ENCODE results near the gene CDKAL1.

Gene CDKAL1

GRCh38 chr6:20574355-20574754, 40.1 kb downstream of the CDKAL1 start:
- TF ChIP-seq CTCF (IDR thresholded peaks at IDR 0.05; ENCODE audit: borderline replicate concordance, extremely low read depth, low read length, poor library complexity, severe bottlenecking) (no peak), EZH2 (IDR thresholded peaks at IDR 0.05; ENCODE audit: borderline replicate concordance, low read depth, low read length, severe bottlenecking) (no peak)
- no peak overlapping the region for H2AFZ ChIP-seq (ENCODE audit: low read depth, low read length)
- no peak for ATAC-seq (ENCODE audit: insufficient read depth, low read depth)
- no peak overlapping the region for H3K4me2 ChIP-seq (ENCODE audit: insufficient read depth, low read length)
- no peaks in the 10 kb centered on the region for H4K20me1 ChIP-seq (ENCODE audit: insufficient read depth, low read length)
- H3K79me2 ChIP-seq (ENCODE audit: insufficient read depth, low read length) = peaks cover 20% of the 10 kb centered on the region
- H3K9ac ChIP-seq (ENCODE audit: low read depth, low read length) = no peak overlapping the region
- H3K9me3 ChIP-seq (ENCODE audit: insufficient read depth, low read length, severe bottlenecking) = no peaks in the 10 kb centered on the region
- H3K27ac ChIP-seq (ENCODE audit: low read length) = 0 out of 2 replicates have a peak overlapping the region, but pooled peaks have one; percentile 8
- peaks cover 25% of the 10 kb centered on the region; the same call in 1 of the 2 replicates for H3K36me3 ChIP-seq (ENCODE audit: insufficient read depth, low read length)
- H3K27me3 ChIP-seq (ENCODE audit: insufficient read depth, low read length, poor library complexity) = no peaks in the 10 kb centered on the region
- peaks cover 35% of the 10 kb centered on the region for H3K4me1 ChIP-seq (ENCODE audit: insufficient read depth, low read length)
- H3K4me3 ChIP-seq (ENCODE audit: low read depth in 1 of 2, low read length in 2 of 2) = no peak overlapping the region
- no peak for DNase-seq

DNA sequence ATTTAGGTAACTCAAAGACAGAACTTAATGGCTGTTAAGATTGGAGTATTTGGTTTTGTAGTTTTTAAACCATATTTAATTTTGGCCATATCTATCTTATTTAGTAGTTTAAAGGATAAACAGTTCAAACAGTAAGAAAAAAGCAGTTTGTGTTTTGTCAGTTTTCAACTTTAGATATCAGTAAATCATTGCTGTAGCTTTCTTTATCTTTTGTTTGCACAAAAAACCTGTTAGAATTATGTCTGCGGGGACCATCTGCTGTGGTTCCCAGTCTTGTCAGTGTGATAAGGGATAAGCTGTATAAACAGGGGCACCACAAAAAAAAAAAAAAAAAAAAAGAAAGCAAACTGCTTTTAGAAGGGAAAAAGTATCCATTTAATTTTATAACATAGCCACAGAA, 40.9 kb downstream of the CDKAL1 start:
- no peaks in the 10 kb centered on the region for H3K27me3 ChIP-seq (ENCODE audit: insufficient read depth, low read length, poor library complexity)
- H3K9me3 ChIP-seq (ENCODE audit: insufficient read depth, low read length, severe bottlenecking) = no peaks in the 10 kb centered on the region
- H3K79me2 ChIP-seq (ENCODE audit: insufficient read depth, low read length) = peaks cover 15% of the 10 kb centered on the region
- DNase-seq (no peak), ATAC-seq (ENCODE audit: insufficient read depth, low read depth) (0 out of 3 replicates have a peak, but pooled peaks have one; percentile 47)
- H2AFZ ChIP-seq (ENCODE audit: low read depth, low read length) = no peak overlapping the region
- TF ChIP-seq EZH2 (IDR thresholded peaks at IDR 0.05; ENCODE audit: borderline replicate concordance, low read depth, low read length, severe bottlenecking) = no peak
- no peak for TF ChIP-seq CTCF (IDR thresholded peaks at IDR 0.05; ENCODE audit: borderline replicate concordance, extremely low read depth, low read length, poor library complexity, severe bottlenecking)
- no peak overlapping the region for H3K4me2 ChIP-seq (ENCODE audit: insufficient read depth, low read length)
- no peak overlapping the region for H3K4me3 ChIP-seq (ENCODE audit: low read depth in 1 of 2, low read length in 2 of 2)
- H3K9ac ChIP-seq (ENCODE audit: low read depth, low read length) = no peak overlapping the region; the same call in 1 of the 2 replicates
- no peak overlapping the region for H3K27ac ChIP-seq (ENCODE audit: low read length)
- peaks cover 35% of the 10 kb centered on the region for H3K4me1 ChIP-seq (ENCODE audit: insufficient read depth, low read length)
- no peaks in the 10 kb centered on the region for H4K20me1 ChIP-seq (ENCODE audit: insufficient read depth, low read length)
- H3K36me3 ChIP-seq (ENCODE audit: insufficient read depth, low read length) = peaks cover 31% of the 10 kb centered on the region; the same call in 1 of the 2 replicates

DNA sequence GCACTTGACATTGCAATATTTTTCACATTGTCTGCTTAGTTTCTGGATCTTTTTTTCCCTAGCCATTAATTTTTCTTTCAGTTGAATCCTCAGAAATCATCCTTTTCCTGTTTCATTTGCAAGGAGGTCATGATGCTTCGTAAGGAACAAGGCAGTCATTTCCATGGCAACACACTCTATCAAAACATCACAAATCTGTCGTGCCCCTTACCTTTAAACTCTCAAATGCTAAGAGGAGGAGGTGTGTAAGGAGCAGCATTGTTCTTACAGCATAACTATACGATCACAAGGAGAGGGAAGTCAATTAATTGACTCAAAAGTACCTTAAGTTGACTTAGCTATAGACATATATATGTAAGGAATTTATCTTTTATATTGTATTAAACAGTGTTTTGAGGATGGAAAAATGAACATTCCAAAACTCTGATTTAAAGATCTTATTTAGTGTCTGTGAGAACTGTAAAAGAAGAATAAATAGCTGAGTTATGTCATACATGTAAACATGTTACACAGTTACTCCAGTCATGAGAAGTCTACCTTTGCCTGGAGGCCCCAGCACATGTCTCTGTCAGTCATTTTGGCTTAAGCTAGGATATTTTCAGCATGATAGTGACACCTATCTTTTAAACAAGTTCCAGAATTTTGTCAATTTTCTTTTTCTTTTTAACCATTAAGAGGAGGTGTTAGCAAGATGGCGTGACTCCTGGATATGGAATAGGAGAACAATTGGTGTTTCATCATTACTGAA, 41.6 kb downstream of the CDKAL1 start:
- H3K4me2 ChIP-seq (ENCODE audit: insufficient read depth, low read length) = no peak overlapping the region
- peaks cover 15% of the 10 kb centered on the region for H3K79me2 ChIP-seq (ENCODE audit: insufficient read depth, low read length)
- H3K27me3 ChIP-seq (ENCODE audit: insufficient read depth, low read length, poor library complexity) = no peaks in the 10 kb centered on the region
- H3K9ac ChIP-seq (ENCODE audit: low read depth, low read length) = no peak overlapping the region
- H3K36me3 ChIP-seq (ENCODE audit: insufficient read depth, low read length) = peaks cover 35% of the 10 kb centered on the region; the same call in 1 of the 2 replicates
- DNase-seq (no peak), ATAC-seq (ENCODE audit: insufficient read depth, low read depth) (no peak)
- no peak overlapping the region for H3K4me3 ChIP-seq (ENCODE audit: low read depth in 1 of 2, low read length in 2 of 2)
- no peaks in the 10 kb centered on the region for H4K20me1 ChIP-seq (ENCODE audit: insufficient read depth, low read length)
- H3K9me3 ChIP-seq (ENCODE audit: insufficient read depth, low read length, severe bottlenecking) = no peaks in the 10 kb centered on the region
- H2AFZ ChIP-seq (ENCODE audit: low read depth, low read length) = no peak overlapping the region
- peaks cover 35% of the 10 kb centered on the region for H3K4me1 ChIP-seq (ENCODE audit: insufficient read depth, low read length)
- peak overlapping the region; percentile 5; the same call in 1 of the 2 replicates for H3K27ac ChIP-seq (ENCODE audit: low read length)
- no peak for TF ChIP-seq CTCF (IDR thresholded peaks at IDR 0.05; ENCODE audit: borderline replicate concordance, extremely low read depth, low read length, poor library complexity, severe bottlenecking)
- no peak for TF ChIP-seq EZH2 (IDR thresholded peaks at IDR 0.05; ENCODE audit: borderline replicate concordance, low read depth, low read length, severe bottlenecking)

Measured in DND-41 (cell line).